H9 (cell line): ENCODE results near the gene GPRC5A. TPM values are rescaled to one million over a fixed set of nuclear protein-coding genes. Genes with fewer than 3 reads are reported as not detected.

Experiments
- DNase-seq: peaks from one replicate; pipeline ENCODE4 v3.0.0-alpha.2; 2017
- H2AFZ ChIP-seq: one replicate; pipeline ENCODE4 v1.6.1; 2013; ENCODE audit warnings: mild to moderate bottlenecking, low read length, control low read depth, moderate library complexity
- H2AK5ac ChIP-seq: 2 replicates; pipeline ENCODE4 v1.6.1; 2013; ENCODE audit warnings: low read length, control low read depth, mixed read lengths; ENCODE audit not compliant: insufficient read length
- H2BK120ac ChIP-seq: one replicate; pipeline ENCODE4 v1.6.1; 2013; ENCODE audit warnings: low read depth, mild to moderate bottlenecking, low read length, control low read depth, inconsistent platforms; ENCODE audit not compliant: poor library complexity, severe bottlenecking
- H2BK12ac ChIP-seq: 2 replicates; pipeline ENCODE4 v1.6.1; 2013; ENCODE audit warnings: low read length, control low read depth, mixed read lengths, low read depth; ENCODE audit not compliant: insufficient read length
- H2BK15ac ChIP-seq: 2 replicates; pipeline ENCODE4 v1.6.1; 2013; ENCODE audit warnings: low read depth, low read length, control low read depth
- H2BK20ac ChIP-seq: one replicate; pipeline ENCODE4 v1.6.1; 2013; ENCODE audit warnings: low read depth, mild to moderate bottlenecking, low read length, control low read depth, inconsistent platforms; ENCODE audit not compliant: poor library complexity, severe bottlenecking
- H2BK5ac ChIP-seq: 2 replicates; pipeline ENCODE4 v1.6.1; 2013; ENCODE audit warnings: low read length, control low read depth, mixed read lengths; ENCODE audit not compliant: insufficient read length
- H3K14ac ChIP-seq: 2 replicates; pipeline ENCODE4 v1.6.1; 2013; ENCODE audit warnings: low read length, control low read depth; ENCODE audit not compliant: insufficient read depth
- H3K18ac ChIP-seq: 2 replicates; pipeline ENCODE4 v1.6.1; 2013; ENCODE audit warnings: low read depth, mild to moderate bottlenecking, mixed read lengths, low read length, control low read depth; ENCODE audit not compliant: insufficient read length
- H3K23ac ChIP-seq: 2 replicates; pipeline ENCODE4 v1.6.1; 2013; ENCODE audit warnings: low read length, control low read depth, mixed read lengths, low read depth; ENCODE audit not compliant: insufficient read length
- H3K23me2 ChIP-seq: 2 replicates; pipeline ENCODE4 v1.6.1; 2013; ENCODE audit warnings: low read depth, mild to moderate bottlenecking, mixed read lengths, low read length, control low read depth; ENCODE audit not compliant: insufficient read length, poor library complexity, severe bottlenecking
- H3K27ac ChIP-seq: 2 replicates; pipeline ENCODE4 v1.5.1; 2013; ENCODE audit warnings: low read length, control low read depth, mixed read lengths, low read depth; ENCODE audit not compliant: insufficient read length
- H3K27me3 ChIP-seq: 2 replicates; pipeline ENCODE4 v1.6.1; 2013; ENCODE audit warnings: low read length, control low read depth, inconsistent platforms; ENCODE audit not compliant: insufficient read depth
- H3K4ac ChIP-seq: 2 replicates; pipeline ENCODE4 v1.6.1; 2013; ENCODE audit warnings: low read depth, mild to moderate bottlenecking, control low read depth, inconsistent platforms, low read length, moderate library complexity
- H3K4me1 ChIP-seq: 2 replicates; pipeline ENCODE4 v1.6.1; 2013; ENCODE audit warnings: low read length, control low read depth, inconsistent platforms; ENCODE audit not compliant: insufficient read depth
- H3K4me2 ChIP-seq: 2 replicates; pipeline ENCODE4 v1.6.1; 2013; ENCODE audit warnings: low read length, control low read depth, mixed read lengths; ENCODE audit not compliant: insufficient read length, insufficient read depth
- H3K56ac ChIP-seq: 2 replicates; pipeline ENCODE4 v1.6.1; 2013; ENCODE audit warnings: low read depth, mild to moderate bottlenecking, mixed read lengths, low read length, control low read depth; ENCODE audit not compliant: insufficient read length
- H3K79me1 ChIP-seq: 2 replicates; pipeline ENCODE4 v1.6.1; 2013; ENCODE audit warnings: low read depth, mild to moderate bottlenecking, moderate library complexity, low read length, control low read depth, inconsistent platforms; ENCODE audit not compliant: insufficient read depth, poor library complexity, severe bottlenecking
- H3K79me2 ChIP-seq: 2 replicates; pipeline ENCODE4 v1.6.1; 2013; ENCODE audit warnings: low read length, control low read depth, inconsistent platforms; ENCODE audit not compliant: insufficient read depth
- H3K9ac ChIP-seq: 2 replicates; pipeline ENCODE4 v1.6.1; 2013; ENCODE audit warnings: low read length, control low read depth, mixed read lengths; ENCODE audit not compliant: insufficient read length; ENCODE audit errors: extremely low read depth
- H3K9me3 ChIP-seq: one replicate; pipeline ENCODE4 v1.6.1; 2013; ENCODE audit warnings: low read depth, low read length, inconsistent platforms; ENCODE audit not compliant: control insufficient read depth
- H3T11ph ChIP-seq: one replicate; pipeline ENCODE4 v1.6.1; 2013; ENCODE audit warnings: mild to moderate bottlenecking, low read length, control low read depth, inconsistent platforms
- H4K20me1 ChIP-seq: one replicate; pipeline ENCODE4 v1.6.1; 2013; ENCODE audit not compliant: control insufficient read depth, insufficient read length, insufficient read depth
- H4K5ac ChIP-seq: 2 replicates; pipeline ENCODE4 v1.6.1; 2013; ENCODE audit warnings: low read depth, mild to moderate bottlenecking, mixed read lengths, low read length, control low read depth; ENCODE audit not compliant: insufficient read length
- H4K8ac ChIP-seq: replicated peaks from 2 replicates; pipeline ENCODE4 v1.6.1; 2013; ENCODE audit warnings: low read length, control low read depth, mixed read lengths, low read depth; ENCODE audit not compliant: insufficient read length
- H4K91ac ChIP-seq: 2 replicates; pipeline ENCODE4 v1.6.1; 2013; ENCODE audit warnings: low read depth, mild to moderate bottlenecking, moderate library complexity, mixed read lengths, low read length, control low read depth; ENCODE audit not compliant: insufficient read length
- H3K27ac Mint-ChIP-seq, 3 experiments: 2 replicates in 2 of 3; 3 replicates in 1 of 3; pipeline ENCODE4 v1.8.0; 2020 to 2021; ENCODE audit warnings: mixed read lengths in 3 of 3, mild to moderate bottlenecking in 1 of 3, moderate library complexity in 1 of 3
- H3K27me3 Mint-ChIP-seq: 2 replicates; pipeline ENCODE4 v1.8.0; 2021; ENCODE audit warnings: low read depth, mild to moderate bottlenecking, moderate library complexity, mixed read lengths
- H3K36me3 Mint-ChIP-seq, 3 experiments: 2 replicates in 2 of 3; 3 replicates in 1 of 3; pipeline ENCODE4 v1.8.0; 2020 to 2021; ENCODE audit warnings: low read depth in 3 of 3, mixed read lengths in 3 of 3; ENCODE audit not compliant: insufficient read depth in 1 of 3
- H3K4me1 Mint-ChIP-seq, 2 experiments: 2 replicates each; pipeline ENCODE4 v1.8.0; 2020; ENCODE audit warnings: mixed read lengths in 2 of 2
- H3K4me3 Mint-ChIP-seq, 2 experiments: 2 replicates in 1 of 2; 3 replicates in 1 of 2; pipeline ENCODE4 v1.8.0; 2020 to 2021; ENCODE audit warnings: mild to moderate bottlenecking in 2 of 2, mixed read lengths in 2 of 2, moderate library complexity in 1 of 2
- H3K9me3 Mint-ChIP-seq, 2 experiments: 2 replicates in 1 of 2; 3 replicates in 1 of 2; pipeline ENCODE4 v1.8.0; 2020; ENCODE audit warnings: mild to moderate bottlenecking in 2 of 2, mixed read lengths in 2 of 2, moderate library complexity in 1 of 2
- WGBS: extraction: QIAGEN DNeasy Blood & Tissue Kit; methylation state at CpG from one replicate; pipeline ENCODE4 v1.1.7; 2013; ENCODE audit warnings: missing lambda C conversion rate, low lambda C conversion rate, mixed read lengths; ENCODE audit not compliant: insufficient read length; ENCODE audit errors: extremely low coverage; 5-methylcytosine and 5-hydroxymethylcytosine counted together
- total RNA-seq: library from RNA; stranded (reverse); gene quantifications from 2 replicates; pipeline ENCODE4 v1.2.1, GENCODE V29; 2021
- TF ChIP-seq, protein P1 (sequence below): fragments of 200-600 bp; sonication (generic); conservative IDR thresholded peaks from 3 replicates; pipeline ENCODE4 v1.8.0; 2021; ENCODE audit warnings: antibody characterized with exemption, mild to moderate bottlenecking

GPRC5A gene
- total RNA-seq, 1 experiment from 2014 or later: 0.09 TPM

DNA sequence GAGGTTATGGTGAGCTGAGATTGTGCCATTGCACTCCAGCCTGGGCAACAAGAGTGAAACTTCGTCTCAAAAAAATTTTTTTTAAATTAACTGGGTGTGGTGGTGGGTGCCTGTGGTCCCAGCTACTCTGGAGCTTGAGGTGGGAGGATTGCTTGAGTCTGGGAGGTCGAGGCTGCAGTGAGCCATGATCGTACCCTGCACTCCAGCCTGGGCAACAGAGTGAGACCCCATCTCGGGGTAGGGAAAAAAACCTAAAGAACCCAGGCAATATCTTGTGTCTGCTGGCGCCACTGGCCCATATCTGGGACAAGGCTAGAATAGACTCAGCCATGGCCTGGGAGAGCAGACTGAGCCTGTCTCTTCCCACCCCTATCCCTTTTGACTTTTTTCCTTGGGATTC is 9.1 kb upstream of the GPRC5A start:
- H3K27ac Mint-ChIP-seq: no peak overlapping the region
- Histone ChIP-seq H3T11ph (no peak overlapping the region), H4K91ac (no peak overlapping the region), H2BK12ac (no peak overlapping the region), H4K5ac (no peak overlapping the region), H3K27ac (no peak overlapping the region), H2AFZ (no peak overlapping the region), H3K23ac (no peak overlapping the region), H4K20me1 (no peaks in the 10 kb centered on the region), H3K56ac (no peak overlapping the region), H2BK5ac (no peak overlapping the region), H2BK120ac (no peak overlapping the region), H3K79me1 (no peaks in the 10 kb centered on the region), H3K18ac (no peak overlapping the region), H3K14ac (no peak overlapping the region), H3K79me2 (no peaks in the 10 kb centered on the region), H3K9me3 (no peaks in the 10 kb centered on the region), H2AK5ac (no peak overlapping the region), H3K4me1 (peaks cover 9% of the 10 kb centered on the region; the same call in 1 of the 2 replicates), H2BK20ac (no peak overlapping the region), H3K4me2 (no peak overlapping the region), H2BK15ac (no peak overlapping the region), H3K4ac (no peak overlapping the region), H4K8ac (no peak overlapping the region), H3K23me2 (no peaks in the 10 kb centered on the region), H3K27me3 (no peaks in the 10 kb centered on the region), H3K9ac (no peak overlapping the region)
- H3K4me1 Mint-ChIP-seq: peaks cover 14 to 26% of the 10 kb centered on the region in 2 experiments
- WGBS: no CpG with 5 or more reads among the region's 5 CpGs
- TF ChIP-seq, protein P1, sequence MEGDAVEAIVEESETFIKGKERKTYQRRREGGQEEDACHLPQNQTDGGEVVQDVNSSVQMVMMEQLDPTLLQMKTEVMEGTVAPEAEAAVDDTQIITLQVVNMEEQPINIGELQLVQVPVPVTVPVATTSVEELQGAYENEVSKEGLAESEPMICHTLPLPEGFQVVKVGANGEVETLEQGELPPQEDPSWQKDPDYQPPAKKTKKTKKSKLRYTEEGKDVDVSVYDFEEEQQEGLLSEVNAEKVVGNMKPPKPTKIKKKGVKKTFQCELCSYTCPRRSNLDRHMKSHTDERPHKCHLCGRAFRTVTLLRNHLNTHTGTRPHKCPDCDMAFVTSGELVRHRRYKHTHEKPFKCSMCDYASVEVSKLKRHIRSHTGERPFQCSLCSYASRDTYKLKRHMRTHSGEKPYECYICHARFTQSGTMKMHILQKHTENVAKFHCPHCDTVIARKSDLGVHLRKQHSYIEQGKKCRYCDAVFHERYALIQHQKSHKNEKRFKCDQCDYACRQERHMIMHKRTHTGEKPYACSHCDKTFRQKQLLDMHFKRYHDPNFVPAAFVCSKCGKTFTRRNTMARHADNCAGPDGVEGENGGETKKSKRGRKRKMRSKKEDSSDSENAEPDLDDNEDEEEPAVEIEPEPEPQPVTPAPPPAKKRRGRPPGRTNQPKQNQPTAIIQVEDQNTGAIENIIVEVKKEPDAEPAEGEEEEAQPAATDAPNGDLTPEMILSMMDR: no peak
- peaks cover 27% of the 10 kb centered on the region for H3K27me3 Mint-ChIP-seq
- H3K4me3 Mint-ChIP-seq: no peak overlapping the region
- H3K9me3 Mint-ChIP-seq: peaks cover 0 to 2% of the 10 kb centered on the region in 2 experiments; a peak in 1 of 5 replicates
- H3K36me3 Mint-ChIP-seq: no peaks in the 10 kb centered on the region
- DNase-seq: no peak
